IMR-90 (cell line): Measurements from ENCODE around the gene TMEM8B.

Source experiments
- CHD1 ChIP-seq: IDR thresholded peaks from 2 replicates; pipeline ENCODE4 v1.6.1; 2012; ENCODE audit warnings: low read depth, low read length, improper control_type of control experiment
- NFE2L2 ChIP-seq: fragments of 150-350 bp; IDR thresholded peaks from 2 replicates; pipeline ENCODE4 v1.6.1; 2016; ENCODE audit warnings: low read depth, mild to moderate bottlenecking, low read length
- POLR2A ChIP-seq: IDR thresholded peaks from 2 replicates; pipeline ENCODE4 v1.6.1; 2012; ENCODE audit warnings: mild to moderate bottlenecking, low read depth, low read length
- RAD21 ChIP-seq: IDR thresholded peaks from 2 replicates; pipeline ENCODE4 v1.6.1; 2012; ENCODE audit warnings: low read length, improper control_type of control experiment
- RCOR1 ChIP-seq: IDR thresholded peaks from 2 replicates; pipeline ENCODE4 v1.6.1; 2012; ENCODE audit warnings: mild to moderate bottlenecking, low read length, improper control_type of control experiment; ENCODE audit not compliant: insufficient replicate concordance
- RFX5 ChIP-seq: IDR thresholded peaks from 2 replicates; pipeline ENCODE4 v1.8.0; 2012; ENCODE audit warnings: low read depth, mild to moderate bottlenecking, low read length, moderate library complexity
- TF ChIP-seq, protein P1 (sequence below): conservative IDR thresholded peaks from 2 replicates; pipeline ENCODE4 v1.5.1; 2012; ENCODE audit warnings: mild to moderate bottlenecking, low read depth, low read length, improper control_type of control experiment

DNA sequence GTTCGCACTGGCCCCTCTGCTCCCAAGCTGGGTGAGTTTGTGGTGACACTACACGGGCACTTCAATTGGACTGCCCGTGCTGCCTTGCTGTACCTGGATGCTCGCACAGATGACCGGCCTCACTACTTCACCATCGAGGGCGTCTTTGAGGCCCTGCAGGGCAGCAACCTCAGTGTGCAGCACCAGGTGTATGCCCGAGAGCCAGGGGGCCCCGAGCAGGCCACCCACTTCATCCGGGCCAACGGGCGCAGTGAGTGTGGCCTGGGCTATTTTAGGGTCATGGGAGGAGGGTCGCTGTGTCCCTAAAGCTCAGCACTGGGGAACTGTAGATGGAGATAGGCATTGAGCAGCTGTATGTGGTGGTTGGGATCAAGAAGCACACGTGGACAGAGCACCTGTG is 36.2 kb upstream of the TMEM8B start:
- TF ChIP-seq, protein P1, sequence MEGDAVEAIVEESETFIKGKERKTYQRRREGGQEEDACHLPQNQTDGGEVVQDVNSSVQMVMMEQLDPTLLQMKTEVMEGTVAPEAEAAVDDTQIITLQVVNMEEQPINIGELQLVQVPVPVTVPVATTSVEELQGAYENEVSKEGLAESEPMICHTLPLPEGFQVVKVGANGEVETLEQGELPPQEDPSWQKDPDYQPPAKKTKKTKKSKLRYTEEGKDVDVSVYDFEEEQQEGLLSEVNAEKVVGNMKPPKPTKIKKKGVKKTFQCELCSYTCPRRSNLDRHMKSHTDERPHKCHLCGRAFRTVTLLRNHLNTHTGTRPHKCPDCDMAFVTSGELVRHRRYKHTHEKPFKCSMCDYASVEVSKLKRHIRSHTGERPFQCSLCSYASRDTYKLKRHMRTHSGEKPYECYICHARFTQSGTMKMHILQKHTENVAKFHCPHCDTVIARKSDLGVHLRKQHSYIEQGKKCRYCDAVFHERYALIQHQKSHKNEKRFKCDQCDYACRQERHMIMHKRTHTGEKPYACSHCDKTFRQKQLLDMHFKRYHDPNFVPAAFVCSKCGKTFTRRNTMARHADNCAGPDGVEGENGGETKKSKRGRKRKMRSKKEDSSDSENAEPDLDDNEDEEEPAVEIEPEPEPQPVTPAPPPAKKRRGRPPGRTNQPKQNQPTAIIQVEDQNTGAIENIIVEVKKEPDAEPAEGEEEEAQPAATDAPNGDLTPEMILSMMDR: no peak
- TF ChIP-seq RFX5: no peak
- no peak for TF ChIP-seq POLR2A
- no peak for TF ChIP-seq RCOR1
- TF ChIP-seq NFE2L2: no peak
- no peak for TF ChIP-seq RAD21
- no peak for TF ChIP-seq CHD1
